Measurements from ENCODE around the gene ZNF428. TPM values are rescaled to one million over a fixed set of nuclear protein-coding genes. Genes with fewer than 3 reads are reported as not detected.
"Not testable (repeated sequence)": the region's sequence is repeated elsewhere in the genome, so short reads cannot be mapped to it uniquely, and the experiment has no call there.

The ZNF428 gene
- total and polyA plus RNA-seq, 2 donors (not counting 1 experiment from before 2014, with no cell fraction given), result 17.2 to 43.9 TPM

DNA sequence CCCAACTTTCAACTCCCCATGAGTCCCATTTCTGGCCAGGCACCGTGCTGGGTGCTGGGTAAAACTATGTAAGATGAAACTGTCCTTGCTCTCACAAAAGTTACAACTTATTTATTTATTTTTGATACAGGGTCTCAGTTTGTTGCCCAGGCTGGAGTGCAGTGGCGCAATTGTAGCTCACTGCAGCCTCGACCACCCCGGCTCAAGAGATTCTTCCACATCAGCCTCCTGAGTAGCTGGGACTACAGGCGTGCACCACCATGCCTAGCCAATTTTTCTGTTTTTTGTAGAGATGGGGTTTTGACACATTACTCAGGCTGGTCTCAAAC, 33.1 kb upstream of the ZNF428 start:
- H3K27me3 ChIP-seq (ENCODE audit: control insufficient read depth, insufficient read depth, low read length), result no peaks in the 10 kb centered on the region
- H3K36me3 ChIP-seq (ENCODE audit: control insufficient read depth, insufficient read depth, low read length), result peaks cover 23% of the 10 kb centered on the region
- no peak overlapping the region for H2AFZ ChIP-seq (ENCODE audit: low read length)
- no peaks in the 10 kb centered on the region for H4K20me1 ChIP-seq (ENCODE audit: control insufficient read depth, extremely low read depth, insufficient read depth, low read length)
- TF ChIP-seq CTCF (conservative IDR thresholded peaks at IDR 0.05 in 1 of 2, IDR thresholded peaks at IDR 0.05 in 1 of 2; ENCODE audit: low read depth in 1 of 2, low read length in 2 of 2) (no peak), EZH2 (IDR thresholded peaks at IDR 0.05; ENCODE audit: low read length, missing control alignments) (no peak)
- H3K9ac ChIP-seq (ENCODE audit: insufficient read depth, low read length), result no peak overlapping the region
- no peak overlapping the region for H3K4me2 ChIP-seq (ENCODE audit: extremely low read depth, insufficient read depth, low read length)
- H3K4me3 ChIP-seq (replicated peaks in 1 of 4; ENCODE audit: control extremely low read depth in 1 of 4, insufficient read depth in 1 of 4, low read depth in 3 of 4, low read length in 4 of 4), result no peak overlapping the region
- H3K79me2 ChIP-seq (ENCODE audit: control insufficient read depth, insufficient read depth, low read length), result peaks cover 4% of the 10 kb centered on the region
- H3K9me3 ChIP-seq (ENCODE audit: control insufficient read depth, insufficient read depth, low read depth, low read length), result no peaks in the 10 kb centered on the region
- H3K27ac ChIP-seq (ENCODE audit: insufficient read depth, low read length), result no peak overlapping the region
- no peak for DNase-seq (ENCODE audit: low read depth in 2 of 2)
- no peaks in the 10 kb centered on the region for H3K4me1 ChIP-seq (ENCODE audit: control insufficient read depth, extremely low read depth, insufficient read depth, low read length)

DNA sequence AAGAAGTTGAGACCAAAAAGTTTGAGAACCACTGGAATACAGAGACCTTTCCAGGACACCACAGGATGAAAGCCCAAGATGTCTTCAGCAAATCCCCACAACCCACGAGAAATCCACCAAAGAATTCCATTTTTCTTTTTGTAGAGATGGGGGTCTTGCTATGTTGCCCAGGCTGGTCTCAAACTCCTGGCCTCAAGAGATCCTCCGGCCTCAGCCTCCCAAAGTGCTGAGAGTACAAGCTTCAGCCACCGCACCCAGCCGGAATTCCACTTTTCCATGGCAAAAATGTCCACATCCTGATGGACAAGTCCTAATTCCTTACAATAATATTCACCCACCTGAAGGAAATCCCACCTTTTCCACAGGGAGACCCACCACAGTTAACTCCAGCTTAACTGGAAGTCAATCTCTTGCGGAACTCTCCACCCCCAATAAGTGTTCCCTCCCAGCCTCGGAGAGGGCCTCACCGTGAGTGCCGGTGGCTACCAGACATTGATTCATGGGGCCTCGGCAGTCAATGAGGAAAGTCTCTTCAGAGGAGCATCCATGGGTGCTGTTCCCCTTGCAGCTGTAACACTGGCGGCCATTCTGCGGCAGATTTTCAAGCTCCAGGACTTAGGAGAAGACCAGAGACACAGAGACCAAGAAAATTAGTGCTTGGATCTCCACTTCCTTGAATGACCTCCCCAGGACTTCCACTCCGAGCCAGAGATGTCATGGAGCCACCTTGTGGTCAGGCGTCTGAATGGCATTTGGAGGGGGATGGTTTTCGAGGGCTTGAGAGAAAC, 32.5 kb upstream of the ZNF428 start:
- Histone ChIP-seq H3K36me3 (ENCODE audit: control insufficient read depth, insufficient read depth, low read length) (peaks cover 24% of the 10 kb centered on the region), H3K4me2 (ENCODE audit: extremely low read depth, insufficient read depth, low read length) (no peak overlapping the region)

GRCh38 chr19:43650276-43650675, 30.8 kb upstream of the ZNF428 start:
- H2AFZ ChIP-seq (ENCODE audit: low read length); H4K20me1 ChIP-seq (ENCODE audit: control insufficient read depth, extremely low read depth, insufficient read depth, low read length); H3K27me3 ChIP-seq (ENCODE audit: control insufficient read depth, insufficient read depth, low read length); H3K4me1 ChIP-seq (ENCODE audit: control insufficient read depth, extremely low read depth, insufficient read depth, low read length); H3K4me3 ChIP-seq (replicated peaks in 1 of 4; ENCODE audit: control extremely low read depth in 1 of 4, insufficient read depth in 1 of 4, low read depth in 3 of 4, low read length in 4 of 4); H3K27ac ChIP-seq (ENCODE audit: insufficient read depth, low read length); H3K4me2 ChIP-seq (ENCODE audit: extremely low read depth, insufficient read depth, low read length); H3K9me3 ChIP-seq (ENCODE audit: control insufficient read depth, insufficient read depth, low read depth, low read length); H3K9ac ChIP-seq (ENCODE audit: insufficient read depth, low read length); DNase-seq (ENCODE audit: low read depth in 2 of 2); H3K79me2 ChIP-seq (ENCODE audit: control insufficient read depth, insufficient read depth, low read length): not testable (repeated sequence)
- peaks cover 19% of the 10 kb centered on the region for H3K36me3 ChIP-seq (ENCODE audit: control insufficient read depth, insufficient read depth, low read length)

More for the DNA sequence above, 32.5 kb upstream of the ZNF428 start:
- Histone ChIP-seq H3K79me2 (ENCODE audit: control insufficient read depth, insufficient read depth, low read length) (peaks cover 4% of the 10 kb centered on the region), H3K9ac (ENCODE audit: insufficient read depth, low read length) (no peak overlapping the region), H3K9me3 (ENCODE audit: control insufficient read depth, insufficient read depth, low read depth, low read length) (no peaks in the 10 kb centered on the region), H3K4me1 (ENCODE audit: control insufficient read depth, extremely low read depth, insufficient read depth, low read length) (no peaks in the 10 kb centered on the region), H3K4me3 (replicated peaks in 1 of 4; ENCODE audit: control extremely low read depth in 1 of 4, insufficient read depth in 1 of 4, low read depth in 3 of 4, low read length in 4 of 4) (no peak overlapping the region), H4K20me1 (ENCODE audit: control insufficient read depth, extremely low read depth, insufficient read depth, low read length) (no peaks in the 10 kb centered on the region), H3K27me3 (ENCODE audit: control insufficient read depth, insufficient read depth, low read length) (no peaks in the 10 kb centered on the region), H2AFZ (ENCODE audit: low read length) (no peak overlapping the region), H3K27ac (ENCODE audit: insufficient read depth, low read length) (no peak overlapping the region)
- TF ChIP-seq EZH2 (IDR thresholded peaks at IDR 0.05; ENCODE audit: low read length, missing control alignments) (no peak), CTCF (conservative IDR thresholded peaks at IDR 0.05 in 1 of 2, IDR thresholded peaks at IDR 0.05 in 1 of 2; ENCODE audit: low read depth in 1 of 2, low read length in 2 of 2) (peak; percentile 83 to 85)
- peak; percentile 50 to 69 for DNase-seq (ENCODE audit: low read depth in 2 of 2)
